Spinal cord (tissue), 10 donors: Measurements from ENCODE around the gene KIF16B. TPM values are rescaled to one million over a fixed set of nuclear protein-coding genes. Genes with fewer than 3 reads are reported as not detected.

Experiments
- DNase-seq, 6 donors: peaks; one replicate each; pipeline versions ENCODE4 v3.0.0 to v3.0.0-alpha.2; 2013 to 2015; ENCODE audit warnings: low spot score in 6 of 6, low read depth in 4 of 6
- H3K27ac ChIP-seq: one replicate; pipeline ENCODE4 v1.5.1; 2013; ENCODE audit warnings: low read depth, low read length, control low read depth
- H3K27me3 ChIP-seq: one replicate; pipeline ENCODE4 v1.6.1; 2013; ENCODE audit warnings: low read length; ENCODE audit not compliant: control insufficient read depth, insufficient read depth
- H3K36me3 ChIP-seq: one replicate; pipeline ENCODE4 v1.6.1; 2013; ENCODE audit warnings: low read length; ENCODE audit not compliant: control insufficient read depth, insufficient read depth
- H3K4me1 ChIP-seq: one replicate; pipeline ENCODE4 v1.6.1; 2013; ENCODE audit warnings: low read length; ENCODE audit not compliant: control insufficient read depth, insufficient read depth
- H3K4me3 ChIP-seq: one replicate; pipeline ENCODE4 v1.5.1; 2013; ENCODE audit warnings: low read depth, low read length, control low read depth
- H3K9me3 ChIP-seq: one replicate; pipeline ENCODE4 v1.6.1; 2013; ENCODE audit warnings: low read length; ENCODE audit not compliant: control insufficient read depth, insufficient read depth
- WGBS: methylation state at CpG from one replicate; pipeline ENCODE4 v1.1.5; 2013; ENCODE audit warnings: missing lambda C conversion rate; ENCODE audit not compliant: insufficient coverage; 5-methylcytosine and 5-hydroxymethylcytosine counted together
- polyA plus RNA-seq, 2 donors: library from polyadenylated mRNA; unstranded; fragments of 120-200 nt; gene quantifications; one replicate each; pipeline ENCODE4 v1.2.1, GENCODE V29; 2013; ENCODE audit not compliant: insufficient read length in 2 of 2
- total RNA-seq, 2 donors: library from RNA; depleted of rRNA in 1 of 2; stranded (reverse); fragments of 120-200 nt in 1 of 2; fragments of >200 nt in 1 of 2; gene quantifications; one replicate each; pipeline versions ENCODE4 v1.2.3 to v1.2.4, GENCODE V29; 2013 to 2014
- donor health status: healthy.

KIF16B gene
- total and polyA plus RNA-seq, 4 donors, result 7.8 to 21.0 (median 12.9) TPM

- WGBS, result 89% methylated on average over 9 of the region's 9 CpGs
Observed at GRCh38 chr20:16404640-16405039, 168.6 kb downstream of the KIF16B start.

GRCh38 chr20:16404171-16404570, 169.1 kb downstream of the KIF16B start:
- Histone ChIP-seq H3K27ac (no peak overlapping the region), H3K27me3 (no peaks in the 10 kb centered on the region), H3K9me3 (no peaks in the 10 kb centered on the region), H3K36me3 (no peaks in the 10 kb centered on the region), H3K4me3 (no peak overlapping the region), H3K4me1 (no peaks in the 10 kb centered on the region)
- WGBS, result no CpG with 5 or more reads among the region's 5 CpGs
- no peak for DNase-seq

More at GRCh38 chr20:16404640-16405039, 168.6 kb downstream of the KIF16B start:
- no peaks in the 10 kb centered on the region for H3K4me1 ChIP-seq
- H3K9me3 ChIP-seq, result no peaks in the 10 kb centered on the region
- H3K36me3 ChIP-seq, result no peaks in the 10 kb centered on the region
- H3K27ac ChIP-seq, result no peak overlapping the region
- DNase-seq, result no peak
- no peak overlapping the region for H3K4me3 ChIP-seq
- no peaks in the 10 kb centered on the region for H3K27me3 ChIP-seq

- H3K4me3 ChIP-seq, result no peak overlapping the region
- no peaks in the 10 kb centered on the region for H3K36me3 ChIP-seq
- H3K4me1 ChIP-seq, result peaks cover 3% of the 10 kb centered on the region
- H3K9me3 ChIP-seq, result no peaks in the 10 kb centered on the region
- H3K27me3 ChIP-seq, result no peaks in the 10 kb centered on the region
- no peak overlapping the region for H3K27ac ChIP-seq
- no peak for DNase-seq
Observed at GRCh38 chr20:16400234-16400633, 173.0 kb downstream of the KIF16B start.

GRCh38 chr20:16399801-16400200, 173.4 kb downstream of the KIF16B start:
- Histone ChIP-seq H3K9me3 (no peaks in the 10 kb centered on the region), H3K4me1 (peaks cover 3% of the 10 kb centered on the region), H3K27me3 (no peaks in the 10 kb centered on the region), H3K27ac (no peak overlapping the region), H3K4me3 (no peak overlapping the region), H3K36me3 (no peaks in the 10 kb centered on the region)
- DNase-seq, result no peak

GRCh38 chr20:16397086-16397485, 176.2 kb downstream of the KIF16B start:
- peak; percentile 31 to 97 (median 52) for DNase-seq
- Histone ChIP-seq H3K27ac (no peak overlapping the region), H3K36me3 (no peaks in the 10 kb centered on the region), H3K27me3 (no peaks in the 10 kb centered on the region), H3K4me3 (no peak overlapping the region), H3K9me3 (no peaks in the 10 kb centered on the region), H3K4me1 (peaks cover 3% of the 10 kb centered on the region)
- WGBS, result 12% methylated on average over 2 of the region's 4 CpGs

GRCh38 chr20:16395366-16395765, 177.9 kb downstream of the KIF16B start:
- no peak overlapping the region for H3K27ac ChIP-seq
- DNase-seq, result no peak
- no peaks in the 10 kb centered on the region for H3K36me3 ChIP-seq
- no peaks in the 10 kb centered on the region for H3K9me3 ChIP-seq
- H3K4me1 ChIP-seq, result peaks cover 3% of the 10 kb centered on the region
- no CpG with 5 or more reads among the region's 1 CpG for WGBS
- no peaks in the 10 kb centered on the region for H3K27me3 ChIP-seq
- no peak overlapping the region for H3K4me3 ChIP-seq

GRCh38 chr20:16394784-16395183, 178.5 kb downstream of the KIF16B start:
- Histone ChIP-seq H3K4me1 (peaks cover 3% of the 10 kb centered on the region), H3K4me3 (no peak overlapping the region), H3K9me3 (no peaks in the 10 kb centered on the region), H3K27ac (no peak overlapping the region), H3K36me3 (no peaks in the 10 kb centered on the region), H3K27me3 (no peaks in the 10 kb centered on the region)
- WGBS, result 100% methylated on average over 1 of the region's 4 CpGs
- no peak for DNase-seq

- H3K4me3 ChIP-seq, result no peak overlapping the region
- 86% methylated on average over 1 of the region's 3 CpGs for WGBS
Observed at GRCh38 chr20:16393836-16394235, 179.4 kb downstream of the KIF16B start.

GRCh38 chr20:16393297-16393696, 180.0 kb downstream of the KIF16B start:
- Histone ChIP-seq H3K4me3 (no peak overlapping the region), H3K9me3 (no peaks in the 10 kb centered on the region), H3K4me1 (peaks cover 3% of the 10 kb centered on the region), H3K27me3 (no peaks in the 10 kb centered on the region), H3K36me3 (no peaks in the 10 kb centered on the region), H3K27ac (no peak overlapping the region)
- no CpG with 5 or more reads among the region's 2 CpGs for WGBS
- no peak for DNase-seq

More at GRCh38 chr20:16393836-16394235, 179.4 kb downstream of the KIF16B start:
- no peaks in the 10 kb centered on the region for H3K27me3 ChIP-seq
- DNase-seq, result no peak
- H3K4me1 ChIP-seq, result peaks cover 3% of the 10 kb centered on the region
- H3K36me3 ChIP-seq, result no peaks in the 10 kb centered on the region
- no peak overlapping the region for H3K27ac ChIP-seq
- H3K9me3 ChIP-seq, result no peaks in the 10 kb centered on the region

- H3K9me3 ChIP-seq, result no peaks in the 10 kb centered on the region
- H3K27me3 ChIP-seq, result no peaks in the 10 kb centered on the region
- no peak overlapping the region for H3K4me3 ChIP-seq
- no peak for DNase-seq
- no peaks in the 10 kb centered on the region for H3K36me3 ChIP-seq
- WGBS, result 98% methylated on average over 8 of the region's 8 CpGs
- H3K27ac ChIP-seq, result no peak overlapping the region
- peaks cover 3% of the 10 kb centered on the region for H3K4me1 ChIP-seq
Observed at GRCh38 chr20:16392346-16392745, 180.9 kb downstream of the KIF16B start.
